HG02840 (cell line): ENCODE results near the gene POLR2E.

Experiments used
- ATAC-seq: cut with Tn5 transposase; IDR thresholded peaks from one replicate; pipeline ENCODE4 v1.9.1; 2021; ENCODE audit warnings: mild to moderate bottlenecking, moderate library complexity, moderate number of reproducible peaks; ENCODE audit not compliant: unreplicated experiment, low FRiP score

POLR2E gene

GRCh38 chr19:1101337-1101698, 6.1 kb upstream of the POLR2E start:
- ATAC-seq: no peak

GRCh38 chr19:1098177-1099051, 3.2 kb upstream of the POLR2E start:
- ATAC-seq: no peak

- no peak for ATAC-seq
Observed at GRCh38 chr19:1097810-1098176, 2.6 kb upstream of the POLR2E start.

GRCh38 chr19:1094655-1094977, 559 bp downstream of the POLR2E start:
- ATAC-seq: peak; percentile 4

- no peak for ATAC-seq
Observed at GRCh38 chr19:1093811-1094553, 1.2 kb downstream of the POLR2E start.

- ATAC-seq: no peak
Observed at GRCh38 chr19:1093330-1093729, 1.8 kb downstream of the POLR2E start.

- ATAC-seq: no peak
Observed at GRCh38 chr19:1091544-1092175, 3.5 kb downstream of the POLR2E start.

GRCh38 chr19:1090731-1091543, 4.2 kb downstream of the POLR2E start:
- no peak for ATAC-seq

- ATAC-seq: no peak
Observed at GRCh38 chr19:1089891-1090290, 5.3 kb downstream of the POLR2E start.

- no peak for ATAC-seq
Observed at GRCh38 chr19:1089126-1089771, 5.9 kb downstream of the POLR2E start.

- no peak for ATAC-seq
Observed at GRCh38 chr19:1088416-1089010, 6.7 kb downstream of the POLR2E start.

GRCh38 chr19:1087813-1088415, 7.3 kb downstream of the POLR2E start:
- ATAC-seq: no peak

GRCh38 chr19:1086613-1087012, 8.6 kb downstream of the POLR2E start:
- no peak for ATAC-seq

GRCh38 chr19:1085676-1086442, 9.3 kb downstream of the POLR2E start:
- no peak for ATAC-seq

- ATAC-seq: no peak
Observed at GRCh38 chr19:1085053-1085658, 10.0 kb downstream of the POLR2E start.

GRCh38 chr19:1084024-1084868, 10.9 kb downstream of the POLR2E start:
- no peak for ATAC-seq
